ENCODE data around the gene IBSP. TPM values are rescaled to one million over a fixed set of nuclear protein-coding genes. Genes with fewer than 3 reads are reported as not detected.

Gene IBSP
- total RNA-seq: not detected
- polyA plus RNA-seq: not detected

- Histone ChIP-seq H3K9ac (ENCODE audit: low read depth in 1 of 2, low read length in 2 of 2) (no peak within 1 kb of the TSS), H3K36me3 (ENCODE audit: control insufficient read depth in 4 of 4, insufficient read depth in 3 of 4, low read depth in 1 of 4, low read length in 3 of 4) (no peaks in the 10 kb centered on the region), H3K27me3 (ENCODE audit: control insufficient read depth in 4 of 4, insufficient read depth in 4 of 4, low read length in 3 of 4) (no peaks in the 10 kb centered on the region), H3K27ac (ENCODE audit: low read depth in 1 of 2, low read length in 2 of 2) (no peak within 1 kb of the TSS), H3K4me1 (ENCODE audit: control insufficient read depth in 4 of 4, insufficient read depth in 4 of 4, low read length in 3 of 4) (no peaks in the 10 kb centered on the region), H3K4me3 (ENCODE audit: low read depth in 1 of 3, low read length in 3 of 3) (no peak within 1 kb of the TSS), H3K9me3 (ENCODE audit: control insufficient read depth in 4 of 4, low read length in 3 of 4) (no peaks in the 10 kb centered on the region)
- WGBS: 52% methylated on average over 4 of the region's 4 CpGs
- DNase-seq (ENCODE audit: low spot score): no peak
- TF ChIP-seq FOXA2 (IDR thresholded peaks at IDR 0.05) (no peak), GABPA (IDR thresholded peaks at IDR 0.05 in 1 of 2, conservative IDR thresholded peaks at IDR 0.05 in 1 of 2) (no peak), TAF1 (conservative IDR thresholded peaks at IDR 0.05) (no peak), REST (IDR thresholded peaks at IDR 0.05) (no peak), ZBTB33 (IDR thresholded peaks at IDR 0.05) (no peak), MAX (IDR thresholded peaks at IDR 0.05) (no peak), RAD21 (IDR thresholded peaks at IDR 0.05) (no peak), NR2F2 (IDR thresholded peaks at IDR 0.05) (no peak), ATF3 (IDR thresholded peaks at IDR 0.05) (no peak), CTCF (IDR thresholded peaks at IDR 0.05; ENCODE audit: low read depth, low read length, missing input control) (no peak), EGR1 (IDR thresholded peaks at IDR 0.05; ENCODE audit: low read depth in 2 of 2) (no peak), JUND (IDR thresholded peaks at IDR 0.05) (no peak), HNF4G (IDR thresholded peaks at IDR 0.05) (no peak), RXRA (IDR thresholded peaks at IDR 0.05) (no peak), YY1 (IDR thresholded peaks at IDR 0.05) (no peak), FOXA1 (IDR thresholded peaks at IDR 0.05) (no peak), HNF4A (conservative IDR thresholded peaks at IDR 0.05) (no peak), SP1 (IDR thresholded peaks at IDR 0.05) (no peak)
These were observed at the start of gene IBSP for GRCh38 chr4:87799301-87800113. TSS of gene IBSP (plus strand) at chr4:87799554. CDS start at chr4:87802362, 2,808 bp downstream.
